HepG2 (cell line): Measurements from ENCODE around the gene SERPIND1.

Experiments
- SMYD3 ChIP-seq: sonication (generic); formaldehyde crosslinking; IDR thresholded peaks from 2 replicates; pipeline ENCODE4 v1.8.1; 2023; ENCODE audit warnings: mild to moderate bottlenecking, missing genetic modification reagents
- ZNF687 ChIP-seq: sonication (generic); formaldehyde crosslinking; IDR thresholded peaks from 2 replicates; pipeline ENCODE4 v1.5.1; 2020; ENCODE audit warnings: mild to moderate bottlenecking, missing genetic modification reagents, moderate library complexity
- ZSCAN5A ChIP-seq: sonication (generic); formaldehyde crosslinking; IDR thresholded peaks from 2 replicates; pipeline ENCODE4 v1.8.0; 2022; ENCODE audit warnings: mild to moderate bottlenecking, missing genetic modification reagents, borderline replicate concordance
- ZZZ3 ChIP-seq: sonication (generic); formaldehyde crosslinking; IDR thresholded peaks from 2 replicates; pipeline ENCODE4 v1.4.0; 2020; ENCODE audit warnings: missing genetic modification reagents, mild to moderate bottlenecking, borderline replicate concordance
- TF ChIP-seq, protein P1 (sequence below): sonication (generic); formaldehyde crosslinking; IDR thresholded peaks from 2 replicates; pipeline ENCODE4 v1.4.0; 2020; ENCODE audit warnings: mild to moderate bottlenecking, low read depth, missing genetic modification reagents

GRCh38 chr22:20813056-20813455, 39.1 kb downstream of the SERPIND1 start:
- TF ChIP-seq ZNF687 (CRISPR knock-in tag) (no peak), SMYD3 (CRISPR knock-in tag) (no peak), ZZZ3 (CRISPR knock-in tag) (no peak), ZSCAN5A (no peak)
- TF ChIP-seq, protein P1, sequence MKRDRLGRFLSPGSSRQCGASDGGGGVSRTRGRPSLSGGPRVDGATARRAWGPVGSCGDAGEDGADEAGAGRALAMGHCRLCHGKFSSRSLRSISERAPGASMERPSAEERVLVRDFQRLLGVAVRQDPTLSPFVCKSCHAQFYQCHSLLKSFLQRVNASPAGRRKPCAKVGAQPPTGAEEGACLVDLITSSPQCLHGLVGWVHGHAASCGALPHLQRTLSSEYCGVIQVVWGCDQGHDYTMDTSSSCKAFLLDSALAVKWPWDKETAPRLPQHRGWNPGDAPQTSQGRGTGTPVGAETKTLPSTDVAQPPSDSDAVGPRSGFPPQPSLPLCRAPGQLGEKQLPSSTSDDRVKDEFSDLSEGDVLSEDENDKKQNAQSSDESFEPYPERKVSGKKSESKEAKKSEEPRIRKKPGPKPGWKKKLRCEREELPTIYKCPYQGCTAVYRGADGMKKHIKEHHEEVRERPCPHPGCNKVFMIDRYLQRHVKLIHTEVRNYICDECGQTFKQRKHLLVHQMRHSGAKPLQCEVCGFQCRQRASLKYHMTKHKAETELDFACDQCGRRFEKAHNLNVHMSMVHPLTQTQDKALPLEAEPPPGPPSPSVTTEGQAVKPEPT = no peak
